ENCODE measurements around the gene PCDH7.

The PCDH7 gene

DNA sequence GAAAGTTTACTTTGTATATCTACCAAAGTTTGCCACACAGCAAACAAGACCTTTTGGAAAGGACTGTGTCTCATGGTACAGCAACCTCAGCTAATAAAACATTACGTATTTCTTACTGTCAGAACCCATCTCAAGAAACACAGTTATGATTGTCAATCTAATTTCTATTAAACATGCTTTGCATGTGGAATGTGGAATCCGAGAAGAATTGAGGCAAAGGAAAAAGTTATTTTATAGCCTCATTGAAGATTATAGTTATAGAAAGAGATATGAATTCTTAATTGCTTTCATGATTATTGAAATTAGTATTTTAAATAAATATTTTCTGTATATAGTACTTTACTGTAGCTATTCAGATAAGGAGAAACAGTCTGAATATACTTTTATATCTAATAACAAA is 5.4 kb downstream of the PCDH7 start:
- no peak for DNase-seq (ENCODE audit: low spot score)

DNA sequence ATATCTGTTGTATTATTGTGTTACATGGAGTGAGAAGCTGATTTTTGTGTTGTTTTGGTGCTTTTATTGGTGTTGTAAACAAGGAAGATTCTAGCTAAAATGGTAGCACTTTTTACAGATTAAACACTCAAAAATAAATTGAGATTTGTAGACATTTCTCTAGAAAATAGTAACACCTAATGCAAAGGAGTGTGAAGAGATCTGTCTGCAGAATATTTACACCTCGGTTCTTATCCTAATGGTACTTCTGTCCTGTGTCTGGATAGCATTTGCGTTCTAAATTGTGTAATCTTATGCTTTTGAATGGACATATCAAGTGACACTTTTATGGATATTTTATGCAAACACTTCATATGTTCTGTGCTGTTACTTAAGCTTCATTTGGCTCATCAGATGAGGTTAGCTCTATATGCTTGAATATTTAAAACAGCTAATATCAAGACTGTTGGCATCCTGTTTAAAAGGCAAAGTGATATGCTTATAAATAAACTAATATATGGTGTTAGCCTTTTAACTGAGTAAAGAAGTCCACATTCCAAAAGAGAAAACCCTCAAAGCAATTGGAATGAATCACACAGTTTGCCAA is 6.0 kb downstream of the PCDH7 start:
- DNase-seq (ENCODE audit: low spot score) = no peak

DNA sequence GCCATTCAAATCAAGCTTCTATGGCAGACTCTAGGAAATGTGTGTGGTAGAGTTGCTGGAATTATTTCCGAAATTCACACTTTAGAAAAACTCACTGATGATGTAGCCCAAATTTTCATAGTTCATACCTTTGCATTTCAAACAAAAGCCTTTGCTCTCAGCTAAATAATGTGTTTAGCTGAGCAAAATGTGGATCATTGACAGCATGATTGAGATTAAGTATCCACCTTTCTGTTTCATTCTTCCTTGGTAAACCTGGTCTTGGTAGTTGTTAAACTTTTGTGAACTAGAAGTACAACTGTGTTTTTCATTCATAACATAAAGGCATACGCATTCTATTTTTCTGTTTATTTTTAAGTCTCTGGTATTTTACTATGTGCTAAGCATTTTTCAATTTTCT is 7.2 kb downstream of the PCDH7 start:
- no peak for DNase-seq (ENCODE audit: low spot score)

DNA sequence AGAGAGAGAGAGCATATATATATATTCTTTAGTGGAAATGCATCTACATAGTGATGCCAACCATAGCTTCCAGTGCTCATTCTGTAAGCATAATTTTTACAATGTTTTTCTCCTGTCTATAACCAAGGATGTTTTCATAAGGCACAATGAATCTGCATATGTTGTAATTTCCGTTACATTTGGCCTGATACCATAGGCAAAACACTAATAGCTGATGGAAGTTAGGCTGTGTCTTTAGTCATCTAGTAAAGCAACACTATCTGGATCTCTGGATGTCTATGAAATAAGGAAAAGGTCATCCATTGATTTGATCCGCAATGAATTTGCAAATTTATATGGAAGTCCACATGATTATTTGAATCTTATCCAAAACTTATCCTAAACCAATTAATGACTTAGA is 8.1 kb downstream of the PCDH7 start:
- no peak for DNase-seq (ENCODE audit: low spot score)

DNA sequence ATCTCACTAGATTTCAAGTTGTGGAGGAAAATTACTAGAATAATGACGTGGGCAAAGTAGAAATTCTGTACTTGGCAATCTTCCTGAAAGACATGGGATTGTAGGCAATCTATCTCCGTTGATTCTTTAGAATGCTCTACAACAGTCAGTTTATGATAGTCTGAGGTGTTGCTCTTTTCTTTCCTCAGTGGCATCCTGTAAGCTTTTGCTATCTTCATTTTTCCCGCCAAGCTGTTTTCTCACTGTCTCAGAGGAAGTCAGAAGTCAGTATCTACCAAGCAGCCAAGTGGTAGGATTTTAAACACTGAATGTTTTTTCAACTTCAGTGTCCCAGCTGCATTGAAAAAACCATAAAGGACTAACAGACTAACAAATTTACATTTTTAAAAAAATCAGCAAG is 23.7 kb downstream of the PCDH7 start:
- no peak for DNase-seq (ENCODE audit: low spot score)

DNA sequence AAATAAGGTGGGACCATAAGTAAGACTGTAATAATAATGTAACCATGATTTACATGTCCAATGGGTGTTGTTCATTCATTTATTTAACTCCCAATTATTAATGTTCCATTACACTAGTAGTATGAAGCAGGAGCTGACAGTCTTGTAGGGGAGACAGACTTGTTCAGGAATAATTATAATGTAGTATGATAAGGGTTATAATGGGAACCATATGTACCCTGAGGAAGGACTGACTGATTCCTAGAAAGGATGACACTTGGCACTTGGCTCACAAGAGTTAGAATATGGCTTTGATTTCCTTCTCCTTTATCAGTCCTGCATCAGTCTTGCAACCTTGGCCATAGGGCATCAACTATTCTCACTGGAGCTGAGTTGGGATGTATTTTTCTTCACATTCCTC is 24.2 kb downstream of the PCDH7 start:
- no peak for DNase-seq (ENCODE audit: low spot score)

DNA sequence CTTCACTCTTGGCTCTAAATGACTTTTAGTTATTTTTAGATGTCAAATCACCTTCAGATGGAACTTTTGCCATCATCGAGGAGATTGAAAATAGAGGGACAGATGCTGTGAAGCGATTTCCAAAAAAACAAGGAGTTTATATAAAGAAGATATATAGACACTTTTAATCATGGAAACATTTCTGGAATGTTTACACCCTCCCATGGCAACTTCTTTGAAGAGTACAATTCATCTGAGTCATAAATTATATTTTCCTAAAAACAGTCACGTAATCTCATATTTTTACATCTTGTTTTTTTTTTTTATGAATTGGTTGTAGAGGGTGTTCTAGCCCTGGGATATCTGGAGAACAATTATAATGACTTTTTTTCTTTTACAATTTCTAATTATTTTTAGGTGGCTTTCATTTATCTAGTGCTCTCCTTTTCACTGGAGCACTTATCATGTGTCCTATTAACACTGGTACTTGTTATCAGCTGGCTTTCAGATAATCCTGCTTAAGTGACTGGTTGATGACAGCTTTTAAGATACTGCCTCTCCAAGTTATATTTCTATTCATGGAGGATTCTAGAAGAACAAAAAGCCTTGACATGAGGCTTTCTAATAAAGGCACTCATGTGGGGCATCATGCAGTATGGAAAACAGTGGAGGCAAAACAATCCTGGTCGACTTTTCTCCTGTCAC is 24.9 kb downstream of the PCDH7 start:
- no peak for DNase-seq (ENCODE audit: low spot score)

DNA sequence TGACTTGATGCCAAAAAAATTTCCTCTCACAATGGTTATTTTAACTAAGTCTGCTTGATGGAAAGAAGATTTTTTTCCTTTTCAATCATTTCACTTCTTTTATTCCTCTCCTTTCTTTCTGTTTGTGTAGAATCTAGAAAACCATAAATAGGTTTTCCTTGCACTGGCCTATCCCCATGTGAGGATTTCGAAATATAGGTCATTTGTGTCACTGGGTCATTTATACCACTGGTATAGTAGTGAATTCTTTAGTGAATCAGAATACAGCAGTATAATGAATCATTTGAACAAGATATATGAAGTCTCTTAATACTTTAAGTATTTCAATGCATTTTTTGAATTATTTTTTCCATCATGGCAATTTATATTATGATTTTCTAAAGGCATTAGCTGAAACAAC is 26.6 kb downstream of the PCDH7 start:
- no peak for DNase-seq (ENCODE audit: low spot score)

DNA sequence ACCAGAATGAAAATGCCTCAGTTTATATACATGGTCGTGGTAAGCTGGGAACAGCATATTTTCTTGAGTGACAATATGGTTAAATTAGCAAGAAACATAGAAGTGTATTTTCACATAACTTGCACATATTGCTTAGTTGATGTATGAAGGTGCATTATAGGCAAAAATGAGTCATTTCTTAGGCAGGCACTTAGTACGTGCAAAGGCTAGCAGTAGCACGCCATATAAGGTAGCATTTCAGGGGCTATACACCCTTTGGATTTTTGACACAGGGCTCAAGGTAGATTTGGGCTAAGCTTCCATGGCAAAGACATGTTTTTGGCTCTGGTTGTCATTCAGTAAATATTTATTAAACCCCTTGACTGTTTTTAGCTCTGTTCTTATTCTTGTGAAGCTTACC is 33.1 kb downstream of the PCDH7 start:
- DNase-seq (ENCODE audit: low spot score) = no peak

DNA sequence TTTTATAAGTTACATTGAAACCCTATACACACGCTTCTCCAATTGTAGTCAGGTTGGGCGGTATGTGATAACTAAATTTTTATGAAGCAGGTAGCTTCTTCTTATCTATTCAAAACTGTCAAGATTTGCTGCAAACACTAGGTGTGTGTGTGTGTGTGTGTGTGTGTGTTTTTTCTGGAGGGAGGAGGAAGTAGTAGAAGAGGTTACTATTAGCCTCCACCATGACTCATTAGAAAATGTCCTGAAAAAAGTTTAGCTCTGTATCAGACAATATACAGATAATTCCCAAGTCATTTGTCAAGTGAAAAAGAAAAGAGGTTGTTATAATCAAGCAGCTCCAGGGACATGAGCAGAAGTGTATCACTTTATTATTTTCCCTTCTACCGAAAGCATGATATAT is 33.9 kb downstream of the PCDH7 start:
- DNase-seq (ENCODE audit: low spot score) = no peak

DNA sequence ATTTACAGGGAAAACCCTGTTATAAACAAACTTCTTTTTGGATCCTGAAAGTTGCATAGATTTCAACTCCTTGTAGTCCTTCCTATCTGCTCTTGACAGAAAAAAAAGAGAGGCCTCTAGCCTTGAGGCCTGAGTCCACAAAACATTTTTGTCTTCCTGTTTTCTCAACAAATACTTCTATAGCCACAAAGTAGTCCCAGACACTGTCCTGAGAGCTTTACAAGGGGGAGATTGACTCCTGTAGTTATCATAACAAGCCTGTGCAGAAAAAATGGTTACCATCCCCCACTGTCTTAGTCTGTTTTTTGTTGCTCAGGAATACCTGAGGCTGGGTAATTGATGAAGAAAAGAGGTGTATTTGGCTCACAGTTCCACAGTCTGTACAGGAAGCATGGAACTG is 35.2 kb downstream of the PCDH7 start:
- DNase-seq (ENCODE audit: low spot score) = no peak

DNA sequence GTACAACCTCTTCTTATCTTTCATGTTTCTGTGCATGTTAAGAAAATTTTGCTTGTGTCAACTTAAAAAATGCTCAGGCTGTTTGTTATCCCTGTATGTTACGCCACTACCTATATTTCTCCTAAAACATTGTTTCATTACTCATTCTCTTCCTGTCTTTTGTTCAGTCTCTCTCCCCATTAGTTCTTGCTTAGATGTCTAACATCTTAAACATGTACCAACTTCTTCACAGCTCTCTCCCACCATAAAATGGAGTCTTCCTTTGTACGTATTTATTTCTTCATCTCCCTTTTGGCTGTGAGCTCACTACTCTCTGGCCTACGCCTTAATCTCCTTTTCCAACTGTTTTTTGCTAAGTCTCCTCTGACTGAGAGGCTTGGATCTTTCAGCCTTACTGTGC is 36.4 kb downstream of the PCDH7 start:
- no peak for DNase-seq (ENCODE audit: low spot score)

DNA sequence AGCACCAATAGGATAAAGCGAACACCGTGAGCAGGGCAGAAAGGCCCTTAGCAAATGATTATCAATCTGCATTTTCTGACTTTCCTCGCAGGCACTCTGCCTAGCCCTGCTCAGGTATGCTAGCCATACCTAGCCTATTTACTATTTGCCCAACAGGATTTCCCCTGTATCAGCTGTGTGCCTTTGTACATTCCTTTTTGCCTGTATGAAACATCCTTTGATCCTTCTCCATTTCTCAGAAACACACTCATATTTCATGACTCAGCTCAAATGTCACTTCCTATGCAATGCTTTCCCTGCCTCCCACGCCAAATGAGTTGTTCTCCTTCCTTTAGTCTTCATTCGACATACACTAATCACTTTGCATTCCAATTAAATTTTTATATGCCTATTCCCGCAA is 37.2 kb downstream of the PCDH7 start:
- peak; percentile 5 for DNase-seq (ENCODE audit: low spot score)

DNA sequence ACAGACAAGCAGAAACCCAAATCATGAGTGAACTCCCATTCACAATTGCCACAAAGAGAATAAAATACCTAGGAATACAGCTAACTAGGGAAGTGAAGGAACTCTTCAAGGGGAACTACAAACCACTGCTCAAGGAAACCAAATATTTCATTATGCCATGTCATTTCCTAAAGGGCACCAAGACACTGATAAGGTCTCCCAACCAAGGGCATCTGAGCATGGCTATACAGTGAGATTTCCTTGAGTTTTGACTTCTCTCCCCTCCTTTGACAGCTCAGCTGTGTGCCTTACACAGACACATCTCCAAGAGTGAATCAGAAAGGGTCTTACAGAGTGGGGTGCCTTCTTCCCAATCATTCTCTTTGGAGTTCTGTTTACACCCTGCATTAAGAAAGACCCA is 40.4 kb downstream of the PCDH7 start:
- no peak for DNase-seq (ENCODE audit: low spot score)

DNA sequence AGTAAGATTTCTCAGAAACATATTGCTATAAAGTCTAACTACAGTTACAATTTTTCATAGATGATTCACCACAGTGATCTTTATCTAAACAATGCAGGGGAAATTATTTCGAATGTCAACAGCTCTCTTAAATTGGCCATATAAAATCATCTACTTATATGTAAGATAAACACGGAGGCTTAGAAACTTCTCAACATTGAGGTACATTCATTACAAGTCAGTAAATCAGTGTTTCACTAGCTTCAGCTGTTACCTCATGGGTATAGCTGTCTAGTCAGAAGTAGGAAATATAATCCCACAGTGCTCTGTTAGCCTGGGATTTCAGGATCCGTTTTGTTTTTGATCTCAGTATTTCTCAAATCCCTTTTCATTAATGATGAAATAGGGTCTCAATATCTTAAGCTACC is 43.2 kb downstream of the PCDH7 start:
- DNase-seq (ENCODE audit: low spot score) = no peak

DNA sequence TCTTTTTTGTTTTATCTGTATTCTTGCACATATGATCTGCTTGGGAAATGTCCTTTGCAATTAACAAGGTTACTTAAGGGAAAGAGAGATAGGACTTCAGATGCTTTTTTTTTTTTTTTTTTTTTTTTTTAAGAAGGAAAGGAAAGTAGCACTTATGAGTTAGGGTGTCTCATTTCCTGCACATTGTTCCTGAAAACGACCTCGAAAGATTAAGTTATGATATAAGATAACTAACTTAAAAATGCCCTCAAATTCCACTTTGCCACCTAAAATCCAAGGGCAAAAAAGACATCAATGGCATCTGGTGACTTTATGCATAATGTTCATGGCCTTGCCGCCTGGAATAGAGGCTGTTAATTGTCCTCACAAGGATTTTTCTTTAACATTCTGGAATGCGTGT is 44.9 kb downstream of the PCDH7 start:
- no peak for DNase-seq (ENCODE audit: low spot score)

DNA sequence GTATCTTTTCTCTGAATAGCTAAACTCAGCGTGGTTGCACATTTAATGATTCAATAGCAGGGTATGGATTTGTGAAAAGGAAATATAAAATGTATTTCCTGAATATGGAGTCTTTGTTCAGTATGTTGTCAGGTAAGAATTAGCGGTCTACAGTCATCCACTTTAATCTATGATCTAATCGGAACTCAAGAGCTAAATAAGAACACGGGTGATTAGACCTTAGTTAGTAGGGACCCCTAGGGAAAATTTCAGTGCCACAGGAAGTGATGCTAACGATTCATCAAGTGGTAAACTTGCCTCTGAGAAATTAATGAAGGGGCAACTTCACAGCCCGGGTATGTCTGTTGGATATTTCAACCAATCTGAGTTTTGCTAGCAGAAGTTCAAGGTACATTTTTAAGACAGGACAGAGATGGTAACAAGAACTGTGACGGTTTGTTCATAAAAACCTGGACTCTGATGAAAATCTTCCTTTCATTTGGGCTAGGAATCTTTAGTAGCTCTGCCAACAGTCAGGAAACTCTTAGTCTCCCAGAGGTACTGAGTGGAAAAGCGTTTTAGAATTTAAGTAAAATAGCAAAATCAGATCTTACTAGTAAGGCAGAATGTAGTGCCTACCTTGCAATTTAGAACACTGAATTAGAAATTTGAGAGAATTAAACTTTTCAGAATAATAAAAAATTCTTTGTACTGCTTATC is 47.1 kb downstream of the PCDH7 start:
- no peak for DNase-seq (ENCODE audit: low spot score)

DNA sequence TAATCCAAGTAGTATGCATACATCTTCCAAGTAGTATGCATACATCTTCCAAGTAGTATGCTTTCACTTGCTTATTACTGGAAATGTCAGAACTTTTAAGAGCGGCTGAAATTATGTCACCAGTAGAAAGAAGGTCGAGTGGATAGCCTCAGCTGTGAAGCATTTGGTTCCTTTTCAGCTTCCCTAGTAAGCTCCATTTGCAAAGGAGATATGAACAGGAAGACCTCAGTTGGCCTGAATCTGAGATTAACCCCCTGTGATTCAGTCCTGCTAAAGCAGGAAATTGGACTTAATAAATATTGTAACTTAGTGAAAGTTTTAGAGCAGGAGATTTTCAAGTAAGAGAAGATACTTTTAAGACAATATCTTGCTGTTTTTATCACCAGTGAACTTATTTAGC is 48.1 kb downstream of the PCDH7 start:
- no peak for DNase-seq (ENCODE audit: low spot score)

DNA sequence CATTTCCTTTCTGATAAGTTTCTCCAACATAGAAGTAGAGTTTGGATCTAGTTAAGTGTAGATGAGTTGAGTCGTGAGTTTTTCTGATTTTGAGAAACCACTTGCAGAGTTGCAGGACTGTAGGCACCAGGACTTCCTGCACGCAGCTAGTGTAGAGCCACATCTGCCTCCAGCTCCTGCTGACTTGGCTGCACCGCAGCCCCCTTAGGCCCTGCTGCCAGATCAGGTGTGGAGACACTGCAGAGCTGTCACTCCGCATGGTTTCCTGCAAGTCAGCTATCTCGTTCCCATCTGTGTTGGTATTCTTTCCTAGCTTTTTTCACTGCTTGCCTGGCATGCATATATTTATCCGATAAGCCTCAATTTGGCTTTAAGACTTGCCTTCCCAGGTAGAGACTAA is 48.9 kb downstream of the PCDH7 start:
- no peak for DNase-seq (ENCODE audit: low spot score)

DNA sequence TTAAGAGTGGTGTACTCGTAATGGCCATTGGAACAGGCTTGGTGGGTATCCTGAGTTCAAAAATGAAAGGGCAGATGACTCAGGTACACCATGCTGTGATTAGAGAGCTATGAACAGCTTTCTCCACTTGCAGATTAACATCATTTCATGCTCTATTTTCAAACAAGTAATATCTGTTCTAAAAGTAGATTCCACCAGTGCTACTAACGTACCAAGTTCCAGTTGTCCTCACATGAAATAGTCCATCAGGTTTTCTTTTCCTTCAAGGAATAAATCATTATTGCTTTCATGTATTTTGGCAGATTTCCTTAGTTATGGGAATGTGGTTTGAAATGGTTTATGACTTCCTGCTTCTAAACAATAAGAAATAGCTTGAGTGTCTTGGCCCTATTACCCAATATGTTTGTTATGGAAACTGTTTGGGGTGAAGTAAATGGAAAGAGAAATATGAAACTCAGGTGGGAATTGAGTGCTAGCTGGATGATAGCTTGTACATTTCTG is 49.9 kb downstream of the PCDH7 start:
- no peak for DNase-seq (ENCODE audit: low spot score)

DNA sequence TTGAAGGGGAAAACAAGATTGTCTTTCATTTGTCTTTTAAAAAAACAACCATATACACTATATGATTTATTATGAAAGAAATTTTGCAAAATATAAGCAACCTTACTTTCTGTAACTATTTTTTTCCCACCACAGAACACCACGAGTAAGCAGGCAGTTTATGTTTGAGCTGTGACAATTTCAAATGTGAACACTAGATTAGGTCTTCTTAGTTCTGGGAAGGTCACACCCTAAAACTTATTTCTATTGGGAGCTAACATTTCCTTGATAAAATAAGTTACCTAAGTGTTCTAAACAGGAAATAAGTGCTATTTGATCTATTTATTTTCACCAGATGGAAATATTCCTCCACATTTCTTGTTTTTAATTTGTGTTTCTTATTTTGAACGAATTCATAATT is 50.6 kb downstream of the PCDH7 start:
- no peak for DNase-seq (ENCODE audit: low spot score)

DNA sequence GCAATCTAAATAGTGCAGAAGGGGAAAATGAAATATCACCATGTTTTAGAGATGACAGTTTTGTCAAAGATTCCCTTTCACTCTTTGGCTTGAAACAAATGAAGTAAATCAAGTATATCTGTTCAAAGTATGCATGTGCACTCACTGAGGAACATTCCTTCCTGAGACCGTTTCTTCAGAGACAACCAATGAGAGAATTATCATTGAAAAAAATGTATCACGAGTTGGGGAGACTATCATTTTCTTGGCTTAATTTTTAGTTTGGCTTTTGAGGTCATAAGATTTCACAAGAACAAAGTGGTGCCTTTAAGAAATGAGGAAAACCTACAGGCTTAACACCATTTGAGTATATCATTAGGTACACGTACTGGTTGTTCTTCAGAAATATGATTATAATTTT is 56.3 kb downstream of the PCDH7 start:
- no peak for DNase-seq (ENCODE audit: low spot score)

DNA sequence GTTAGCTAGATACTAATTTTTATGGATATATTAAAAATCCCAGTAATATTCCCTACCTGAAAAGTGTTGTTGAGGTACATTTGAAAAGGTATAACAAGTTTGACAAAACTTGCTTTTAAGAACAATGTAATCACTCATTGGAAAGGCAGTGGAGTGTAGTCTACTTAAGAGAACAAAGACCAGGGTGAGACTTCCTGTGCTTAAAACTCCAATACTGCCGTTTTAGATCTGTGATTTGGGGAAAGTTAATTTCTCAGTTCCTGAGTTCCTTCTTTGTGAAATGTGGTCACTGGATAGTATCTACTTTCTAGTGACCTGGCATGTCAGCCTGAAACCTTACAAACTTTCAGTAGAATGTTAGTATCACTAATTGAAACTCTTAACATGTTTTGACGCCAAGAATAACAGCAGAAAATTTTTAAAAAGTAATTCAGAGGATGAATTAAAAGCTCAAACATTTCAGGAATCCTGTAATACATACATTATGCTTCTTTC is 56.8 kb downstream of the PCDH7 start:
- no peak for DNase-seq (ENCODE audit: low spot score)
